ENCODE results near the gene AOPEP.

The AOPEP gene

GRCh38 chr9:95075700-95076099 lies 349.2 kb downstream of the AOPEP start:
- in situ Hi-C loops (cut with MboI; ENCODE audit: low sequenced_read_pairs) = no loop called here

- in situ Hi-C loops (cut with MboI; ENCODE audit: low sequenced_read_pairs) = no loop called here
Observed at GRCh38 chr9:95076696-95077052, 350.2 kb downstream of the AOPEP start.

- in situ Hi-C loops (cut with MboI; ENCODE audit: low sequenced_read_pairs) = no loop called here
Observed at GRCh38 chr9:95077053-95077765, 350.7 kb downstream of the AOPEP start.

- in situ Hi-C loops (cut with MboI; ENCODE audit: low sequenced_read_pairs) = no loop called here
Observed at GRCh38 chr9:95077766-95078370, 351.4 kb downstream of the AOPEP start.

- in situ Hi-C loops (cut with MboI; ENCODE audit: low sequenced_read_pairs) = no loop called here
Observed at GRCh38 chr9:95078511-95078910, 352.0 kb downstream of the AOPEP start.

GRCh38 chr9:95078939-95079338 lies 352.4 kb downstream of the AOPEP start:
- in situ Hi-C loops (cut with MboI; ENCODE audit: low sequenced_read_pairs) = no loop called here

- in situ Hi-C loops (cut with MboI; ENCODE audit: low sequenced_read_pairs) = no loop called here
Observed at GRCh38 chr9:95079461-95079860, 353.0 kb downstream of the AOPEP start.

- in situ Hi-C loops (cut with MboI; ENCODE audit: low sequenced_read_pairs) = no loop called here
Observed at GRCh38 chr9:95080961-95081647, 354.6 kb downstream of the AOPEP start.

GRCh38 chr9:95081998-95082397 lies 355.5 kb downstream of the AOPEP start:
- in situ Hi-C loops (cut with MboI; ENCODE audit: low sequenced_read_pairs) = no loop called here

- in situ Hi-C loops (cut with MboI; ENCODE audit: low sequenced_read_pairs) = no loop called here
Observed at GRCh38 chr9:95082401-95083084, 356.0 kb downstream of the AOPEP start.

GRCh38 chr9:95083086-95083768 lies 356.7 kb downstream of the AOPEP start:
- in situ Hi-C loops (cut with MboI; ENCODE audit: low sequenced_read_pairs) = no loop called here

- in situ Hi-C loops (cut with MboI; ENCODE audit: low sequenced_read_pairs) = no loop called here
Observed at GRCh38 chr9:95084254-95084934, 357.9 kb downstream of the AOPEP start.

GRCh38 chr9:95085036-95085770 lies 358.7 kb downstream of the AOPEP start:
- in situ Hi-C loops (cut with MboI; ENCODE audit: low sequenced_read_pairs) = no loop called here

- in situ Hi-C loops (cut with MboI; ENCODE audit: low sequenced_read_pairs) = no loop called here
Observed at GRCh38 chr9:95085861-95086563, 359.5 kb downstream of the AOPEP start.

- in situ Hi-C loops (cut with MboI; ENCODE audit: low sequenced_read_pairs) = no loop called here
Observed at GRCh38 chr9:95086564-95086955, 360.1 kb downstream of the AOPEP start.

GRCh38 chr9:95087659-95088242 lies 361.3 kb downstream of the AOPEP start:
- in situ Hi-C loops (cut with MboI; ENCODE audit: low sequenced_read_pairs) = no loop called here

GRCh38 chr9:95088421-95089161 lies 362.1 kb downstream of the AOPEP start:
- in situ Hi-C loops (cut with MboI; ENCODE audit: low sequenced_read_pairs) = no loop called here

Data from hTERT RPE-1 (cell line).